ENCODE results near the gene PRR18. TPM values are rescaled to one million over a fixed set of nuclear protein-coding genes. Genes with fewer than 3 reads are reported as not detected.

The PRR18 gene
- total and polyA plus RNA-seq, 2 of the 13 experiments (the other 11 are each of a cell fraction or from before 2014, with no cell fraction given): 0.04 TPM

GRCh38 chr6:166308033-166308768, at the start of gene PRR18 (continued):
- TF ChIP-seq ZNF710 (CRISPR knock-in tag; IDR thresholded peaks at IDR 0.05; ENCODE audit: borderline replicate concordance) (peak; percentile 33; the same call in 1 of the 2 replicates), NCOA1 (CRISPR knock-in tag; IDR thresholded peaks at IDR 0.05) (0 out of 2 replicates have a peak, but pooled peaks have one; percentile 44), SALL1 (CRISPR knock-in tag; IDR thresholded peaks at IDR 0.05) (0 out of 2 replicates have a peak, but pooled peaks have one; percentile 57), ZNF446 (CRISPR knock-in tag; IDR thresholded peaks at IDR 0.05) (peak; percentile 70), GATA4 (IDR thresholded peaks at IDR 0.05; ENCODE audit: borderline replicate concordance, low read depth) (no peak), GPN1 (CRISPR knock-in tag; IDR thresholded peaks at IDR 0.05; ENCODE audit: borderline replicate concordance) (no peak), POGZ (CRISPR knock-in tag; IDR thresholded peaks at IDR 0.05) (peak; percentile 42; the same call in 1 of the 2 replicates), STAT6 (CRISPR knock-in tag; IDR thresholded peaks at IDR 0.05; ENCODE audit: borderline replicate concordance) (no peak), ZNF20 (CRISPR knock-in tag; IDR thresholded peaks at IDR 0.05) (no peak), ZSCAN29 (CRISPR knock-in tag; conservative IDR thresholded peaks at IDR 0.05) (peak; percentile 66; the same call in 1 of the 2 replicates), IRF9 (CRISPR knock-in tag; IDR thresholded peaks at IDR 0.05; ENCODE audit: borderline replicate concordance) (peak; percentile 65; the same call in 1 of the 2 replicates), ZNF772 (CRISPR knock-in tag; IDR thresholded peaks at IDR 0.05) (0 out of 2 replicates have a peak, but pooled peaks have one; percentile 63), ZSCAN12 (CRISPR knock-in tag; IDR thresholded peaks at IDR 0.05) (no peak)
- TF ChIP-seq, protein P1, sequence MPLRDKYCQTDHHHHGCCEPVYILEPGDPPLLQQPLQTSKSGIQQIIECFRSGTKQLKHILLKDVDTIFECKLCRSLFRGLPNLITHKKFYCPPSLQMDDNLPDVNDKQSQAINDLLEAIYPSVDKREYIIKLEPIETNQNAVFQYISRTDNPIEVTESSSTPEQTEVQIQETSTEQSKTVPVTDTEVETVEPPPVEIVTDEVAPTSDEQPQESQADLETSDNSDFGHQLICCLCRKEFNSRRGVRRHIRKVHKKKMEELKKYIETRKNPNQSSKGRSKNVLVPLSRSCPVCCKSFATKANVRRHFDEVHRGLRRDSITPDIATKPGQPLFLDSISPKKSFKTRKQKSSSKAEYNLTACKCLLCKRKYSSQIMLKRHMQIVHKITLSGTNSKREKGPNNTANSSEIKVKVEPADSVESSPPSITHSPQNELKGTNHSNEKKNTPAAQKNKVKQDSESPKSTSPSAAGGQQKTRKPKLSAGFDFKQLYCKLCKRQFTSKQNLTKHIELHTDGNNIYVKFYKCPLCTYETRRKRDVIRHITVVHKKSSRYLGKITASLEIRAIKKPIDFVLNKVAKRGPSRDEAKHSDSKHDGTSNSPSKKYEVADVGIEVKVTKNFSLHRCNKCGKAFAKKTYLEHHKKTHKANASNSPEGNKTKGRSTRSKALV (CRISPR knock-in tag; IDR thresholded peaks at IDR 0.05): peak; percentile 92; the same call in 1 of the 2 replicates
- TF ChIP-seq, protein P2, sequence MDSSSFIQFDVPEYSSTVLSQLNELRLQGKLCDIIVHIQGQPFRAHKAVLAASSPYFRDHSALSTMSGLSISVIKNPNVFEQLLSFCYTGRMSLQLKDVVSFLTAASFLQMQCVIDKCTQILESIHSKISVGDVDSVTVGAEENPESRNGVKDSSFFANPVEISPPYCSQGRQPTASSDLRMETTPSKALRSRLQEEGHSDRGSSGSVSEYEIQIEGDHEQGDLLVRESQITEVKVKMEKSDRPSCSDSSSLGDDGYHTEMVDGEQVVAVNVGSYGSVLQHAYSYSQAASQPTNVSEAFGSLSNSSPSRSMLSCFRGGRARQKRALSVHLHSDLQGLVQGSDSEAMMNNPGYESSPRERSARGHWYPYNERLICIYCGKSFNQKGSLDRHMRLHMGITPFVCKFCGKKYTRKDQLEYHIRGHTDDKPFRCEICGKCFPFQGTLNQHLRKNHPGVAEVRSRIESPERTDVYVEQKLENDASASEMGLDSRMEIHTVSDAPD (CRISPR knock-in tag; IDR thresholded peaks at IDR 0.05): 0 out of 2 replicates have a peak, but pooled peaks have one; percentile 65
- TF ChIP-seq, protein P3, sequence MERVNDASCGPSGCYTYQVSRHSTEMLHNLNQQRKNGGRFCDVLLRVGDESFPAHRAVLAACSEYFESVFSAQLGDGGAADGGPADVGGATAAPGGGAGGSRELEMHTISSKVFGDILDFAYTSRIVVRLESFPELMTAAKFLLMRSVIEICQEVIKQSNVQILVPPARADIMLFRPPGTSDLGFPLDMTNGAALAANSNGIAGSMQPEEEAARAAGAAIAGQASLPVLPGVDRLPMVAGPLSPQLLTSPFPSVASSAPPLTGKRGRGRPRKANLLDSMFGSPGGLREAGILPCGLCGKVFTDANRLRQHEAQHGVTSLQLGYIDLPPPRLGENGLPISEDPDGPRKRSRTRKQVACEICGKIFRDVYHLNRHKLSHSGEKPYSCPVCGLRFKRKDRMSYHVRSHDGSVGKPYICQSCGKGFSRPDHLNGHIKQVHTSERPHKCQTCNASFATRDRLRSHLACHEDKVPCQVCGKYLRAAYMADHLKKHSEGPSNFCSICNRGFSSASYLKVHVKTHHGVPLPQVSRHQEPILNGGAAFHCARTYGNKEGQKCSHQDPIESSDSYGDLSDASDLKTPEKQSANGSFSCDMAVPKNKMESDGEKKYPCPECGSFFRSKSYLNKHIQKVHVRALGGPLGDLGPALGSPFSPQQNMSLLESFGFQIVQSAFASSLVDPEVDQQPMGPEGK (CRISPR knock-in tag; IDR thresholded peaks at IDR 0.05): peak; percentile 62

All from HepG2 (cell line).